ES-I3 (cell line): ENCODE measurements around the gene NAT14.

Experiments
- H3K36me3 ChIP-seq: 2 replicates; pipeline ENCODE4 v1.6.1; 2013; ENCODE audit warnings: mild to moderate bottlenecking, low read length, control low read depth, moderate library complexity; ENCODE audit not compliant: insufficient read depth
- H3K4me1 ChIP-seq: 2 replicates; pipeline ENCODE4 v1.6.1; 2013; ENCODE audit warnings: mild to moderate bottlenecking, control low read depth, low read length; ENCODE audit not compliant: insufficient read depth
- H3K9ac ChIP-seq: 2 replicates; pipeline ENCODE4 v1.6.1; 2013; ENCODE audit warnings: low read depth, mild to moderate bottlenecking, low read length, moderate library complexity
- H3K9me3 ChIP-seq: 2 replicates; pipeline ENCODE4 v1.6.1; 2013; ENCODE audit warnings: mild to moderate bottlenecking, low read length, moderate library complexity; ENCODE audit not compliant: control insufficient read depth, insufficient read depth

NAT14 gene

DNA sequence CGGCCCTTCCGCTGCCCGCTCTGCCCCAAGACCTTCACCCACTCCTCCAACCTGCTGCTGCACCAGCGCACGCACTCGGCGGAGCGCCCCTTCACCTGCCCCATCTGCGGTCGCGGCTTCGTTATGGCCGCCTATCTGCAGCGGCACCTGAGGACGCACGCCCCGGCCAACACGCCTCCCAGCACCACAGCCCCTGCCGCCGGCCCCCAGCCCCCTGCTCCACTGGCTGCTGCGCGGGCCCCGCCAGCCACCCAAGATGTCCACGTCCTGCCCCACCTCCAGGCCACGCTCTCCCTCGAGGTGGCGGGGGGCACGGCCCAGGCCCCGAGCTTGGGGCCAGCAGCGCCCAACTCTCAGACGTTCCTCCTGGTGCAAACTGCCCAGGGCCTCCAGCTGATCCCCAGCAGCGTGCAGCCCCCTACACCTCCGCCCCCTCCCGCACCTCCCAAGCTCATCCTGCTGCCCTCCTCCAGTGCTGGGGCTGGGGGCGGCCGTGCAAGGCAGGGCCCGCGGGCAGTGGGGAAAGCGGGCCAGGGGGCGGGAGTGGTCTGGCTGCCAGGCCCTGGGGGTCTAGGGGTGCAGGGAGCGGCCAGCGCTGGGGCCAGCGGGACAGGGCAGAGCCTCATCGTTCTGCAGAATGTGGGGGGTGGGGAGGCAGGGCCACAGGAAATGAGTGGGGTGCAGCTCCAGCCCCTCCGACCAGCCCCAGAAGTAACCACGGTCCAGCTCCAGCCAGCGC lies 1.9 kb upstream of the NAT14 start:
- Histone ChIP-seq H3K9me3 (no peaks in the 10 kb centered on the region), H3K9ac (no peak overlapping the region), H3K4me1 (peaks cover 11% of the 10 kb centered on the region; the same call in 1 of the 2 replicates), H3K36me3 (no peaks in the 10 kb centered on the region)

- no peaks in the 10 kb centered on the region for H3K36me3 ChIP-seq
- peak overlapping the region; percentile 83 for H3K9ac ChIP-seq
- H3K9me3 ChIP-seq, result no peaks in the 10 kb centered on the region
- H3K4me1 ChIP-seq, result peaks cover 11% of the 10 kb centered on the region; the same call in 1 of the 2 replicates
Measured at GRCh38 chr19:55483706-55484592, 1.0 kb upstream of the NAT14 start.

DNA sequence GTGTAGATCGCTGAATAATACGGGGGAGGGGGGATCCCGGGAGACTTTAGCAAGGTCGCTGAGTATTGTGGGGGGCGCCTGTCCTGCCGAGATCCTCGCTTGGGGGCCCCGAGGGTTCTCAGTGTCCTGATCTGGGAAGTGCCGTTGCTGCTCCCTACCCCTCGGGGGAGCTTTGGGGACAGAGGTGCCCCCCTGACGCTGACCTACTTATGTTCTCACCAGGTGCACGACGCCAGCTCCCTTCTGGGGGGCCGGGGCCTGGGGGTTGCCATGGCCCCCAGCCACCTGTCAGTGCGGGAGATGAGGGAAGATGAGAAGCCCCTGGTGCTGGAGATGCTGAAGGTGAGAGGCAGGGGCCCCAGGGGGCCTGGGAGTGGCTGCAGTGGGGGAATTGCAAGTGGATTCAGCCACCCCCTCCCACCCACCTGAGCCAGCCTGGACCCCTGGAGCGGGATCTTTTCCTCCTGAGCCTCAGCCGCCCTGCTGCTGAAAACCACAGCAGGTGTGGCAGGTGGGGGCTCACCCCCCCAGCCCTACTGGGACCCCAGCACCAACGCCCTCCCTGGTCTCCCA lies 537 bp downstream of the NAT14 start:
- Histone ChIP-seq H3K9ac (peak overlapping the region; percentile 83), H3K4me1 (peaks cover 18% of the 10 kb centered on the region; the same call in 1 of the 2 replicates), H3K36me3 (no peaks in the 10 kb centered on the region), H3K9me3 (no peaks in the 10 kb centered on the region)

DNA sequence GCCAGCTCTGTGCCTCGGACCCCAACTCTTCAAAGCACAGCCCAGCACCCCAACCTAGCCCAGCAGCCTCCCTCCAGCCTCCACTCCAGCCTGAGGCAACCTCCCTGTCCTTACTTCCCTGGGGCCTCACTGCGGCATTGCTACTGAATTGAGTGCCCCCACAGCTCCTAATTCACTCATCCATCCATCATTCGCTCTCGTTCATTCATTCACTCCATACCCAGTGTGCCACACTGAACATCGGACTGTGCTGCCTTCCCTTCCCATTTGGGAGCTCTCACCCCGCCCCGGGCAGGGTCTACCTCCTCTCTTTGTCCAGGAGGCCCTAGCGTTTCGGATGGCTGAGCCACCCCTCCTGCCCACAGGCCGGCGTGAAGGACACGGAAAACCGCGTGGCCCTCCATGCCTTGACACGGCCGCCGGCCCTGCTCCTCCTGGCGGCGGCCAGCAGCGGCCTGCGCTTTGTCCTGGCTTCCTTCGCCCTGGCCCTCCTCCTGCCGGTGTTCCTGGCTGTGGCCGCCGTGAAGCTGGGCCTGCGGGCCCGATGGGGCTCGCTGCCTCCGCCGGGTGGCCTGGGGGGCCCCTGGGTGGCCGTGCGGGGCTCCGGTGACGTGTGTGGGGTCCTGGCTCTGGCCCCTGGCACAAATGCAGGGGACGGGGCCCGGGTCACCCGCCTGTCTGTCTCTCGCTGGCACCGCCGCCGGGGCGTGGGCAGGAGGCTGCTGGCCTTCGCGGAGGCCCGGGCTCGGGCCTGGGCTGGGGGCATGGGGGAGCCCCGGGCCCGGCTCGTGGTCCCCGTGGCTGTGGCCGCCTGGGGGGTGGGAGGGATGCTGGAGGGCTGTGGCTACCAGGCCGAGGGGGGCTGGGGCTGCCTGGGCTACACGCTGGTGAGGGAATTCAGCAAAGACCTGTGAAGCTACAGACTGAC lies 1.3 kb downstream of the NAT14 start:
- no peak overlapping the region; the same call in 1 of the 2 replicates for H3K9ac ChIP-seq
- peaks cover 18% of the 10 kb centered on the region; the same call in 1 of the 2 replicates for H3K4me1 ChIP-seq
- H3K9me3 ChIP-seq, result no peaks in the 10 kb centered on the region
- H3K36me3 ChIP-seq, result no peaks in the 10 kb centered on the region

DNA sequence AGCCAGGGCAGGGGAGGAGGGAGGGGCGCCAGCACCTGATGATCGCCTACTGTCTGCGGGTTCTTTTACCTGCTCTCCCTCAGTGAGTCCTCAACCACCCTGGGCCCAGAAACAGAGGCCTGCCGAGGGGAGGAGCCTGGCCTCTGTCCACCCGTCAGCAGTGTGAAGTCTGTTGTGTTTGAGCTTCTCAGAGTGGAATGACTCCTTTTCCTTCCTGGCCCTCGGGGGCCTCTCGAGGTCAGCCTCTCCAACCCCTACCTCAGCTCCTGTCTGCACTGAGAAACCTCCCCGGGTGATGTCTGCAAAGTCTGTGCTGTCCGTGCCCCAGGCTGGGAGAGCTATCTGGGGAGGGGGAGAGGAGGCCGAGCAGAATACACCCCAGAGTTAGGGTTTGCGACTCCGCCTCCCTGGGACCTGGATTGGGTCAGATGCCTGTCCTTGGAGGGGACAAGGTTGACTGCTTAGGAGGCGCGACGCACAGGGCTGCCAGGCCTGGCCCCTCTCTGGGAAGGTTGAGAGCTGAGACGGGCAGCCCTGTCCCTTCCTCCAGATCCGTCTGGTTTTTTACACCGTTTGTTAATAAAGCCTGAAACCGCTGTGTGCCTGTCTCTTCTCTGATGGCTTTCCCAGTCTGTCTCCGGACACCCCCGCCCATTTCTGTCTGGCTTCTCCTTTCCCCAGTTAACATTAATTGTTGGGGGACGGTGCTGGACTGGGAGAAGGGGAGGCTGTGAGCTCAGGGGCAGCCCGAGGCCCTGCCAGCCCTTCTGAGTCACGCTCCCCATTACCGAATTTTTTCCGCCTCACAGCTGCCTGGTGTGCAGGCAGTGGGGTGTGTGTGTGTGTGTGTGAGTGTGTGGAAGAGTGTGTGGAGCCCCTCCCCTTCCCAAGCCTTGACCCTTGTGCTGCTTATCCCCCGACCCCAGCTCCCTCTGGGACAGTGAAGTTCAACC lies 2.3 kb downstream of the NAT14 start:
- Histone ChIP-seq H3K4me1 (peaks cover 18% of the 10 kb centered on the region; the same call in 1 of the 2 replicates), H3K9ac (peak overlapping the region; percentile 22), H3K9me3 (no peaks in the 10 kb centered on the region), H3K36me3 (no peaks in the 10 kb centered on the region)

- Histone ChIP-seq H3K36me3 (no peaks in the 10 kb centered on the region), H3K9ac (peak within 1 kb of the TSS; percentile 35), H3K9me3 (no peaks in the 10 kb centered on the region), H3K4me1 (peaks cover 18% of the 10 kb centered on the region; the same call in 1 of the 2 replicates)
Measured at GRCh38 chr19:55487924-55488687, 3.1 kb downstream of the NAT14 start, which contains the start of gene SSC5D. Gene SSC5D (plus strand): TSS chr19:55488436. CDS start chr19:55488590, 154 bp downstream.

GRCh38 chr19:55488986-55489710 lies 4.2 kb downstream of the NAT14 start:
- no peak overlapping the region; the same call in 1 of the 2 replicates for H3K9ac ChIP-seq
- H3K36me3 ChIP-seq, result no peaks in the 10 kb centered on the region
- peaks cover 17% of the 10 kb centered on the region; the same call in 1 of the 2 replicates for H3K4me1 ChIP-seq
- no peaks in the 10 kb centered on the region for H3K9me3 ChIP-seq

DNA sequence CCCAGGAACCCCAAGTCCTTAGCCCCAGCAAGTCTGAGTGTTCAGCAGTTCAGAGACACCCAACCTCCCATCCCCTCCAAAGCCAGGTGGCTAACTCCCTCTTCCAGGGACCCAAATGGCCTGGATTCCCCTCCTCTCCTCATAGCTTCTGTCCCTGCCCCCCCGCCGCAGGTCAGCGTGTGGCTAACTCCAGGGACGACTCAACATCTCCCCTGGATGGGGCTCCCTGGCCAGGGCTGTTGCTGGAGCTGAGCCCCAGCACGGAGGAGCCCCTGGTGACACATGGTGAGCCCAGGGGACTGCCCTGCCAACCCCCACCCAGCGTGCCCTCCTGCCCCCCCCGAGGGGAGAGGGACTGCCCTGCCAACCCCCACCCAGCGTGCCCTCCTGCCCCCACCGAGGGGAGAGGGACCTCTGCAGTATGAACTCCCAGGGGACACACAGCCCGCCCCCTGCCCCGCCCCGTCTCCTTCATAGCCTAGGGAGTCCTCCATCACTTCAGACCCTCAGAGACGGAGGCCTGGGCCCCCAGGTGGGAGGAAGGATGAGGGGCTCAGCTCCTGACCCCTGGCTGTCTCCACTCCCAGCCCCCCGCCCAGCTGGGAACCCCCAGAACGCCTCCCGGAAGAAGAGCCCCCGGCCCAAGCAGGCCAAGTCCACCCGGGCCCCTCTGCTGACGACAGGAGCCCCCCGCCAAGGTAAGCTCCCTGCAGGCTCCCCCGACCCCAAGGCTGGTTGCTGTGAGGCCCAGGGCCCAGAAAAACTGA lies 4.9 kb downstream of the NAT14 start:
- H3K9me3 ChIP-seq, result no peaks in the 10 kb centered on the region
- H3K9ac ChIP-seq, result no peak overlapping the region; the same call in 1 of the 2 replicates
- H3K4me1 ChIP-seq, result peaks cover 14% of the 10 kb centered on the region; the same call in 1 of the 2 replicates
- no peaks in the 10 kb centered on the region for H3K36me3 ChIP-seq

DNA sequence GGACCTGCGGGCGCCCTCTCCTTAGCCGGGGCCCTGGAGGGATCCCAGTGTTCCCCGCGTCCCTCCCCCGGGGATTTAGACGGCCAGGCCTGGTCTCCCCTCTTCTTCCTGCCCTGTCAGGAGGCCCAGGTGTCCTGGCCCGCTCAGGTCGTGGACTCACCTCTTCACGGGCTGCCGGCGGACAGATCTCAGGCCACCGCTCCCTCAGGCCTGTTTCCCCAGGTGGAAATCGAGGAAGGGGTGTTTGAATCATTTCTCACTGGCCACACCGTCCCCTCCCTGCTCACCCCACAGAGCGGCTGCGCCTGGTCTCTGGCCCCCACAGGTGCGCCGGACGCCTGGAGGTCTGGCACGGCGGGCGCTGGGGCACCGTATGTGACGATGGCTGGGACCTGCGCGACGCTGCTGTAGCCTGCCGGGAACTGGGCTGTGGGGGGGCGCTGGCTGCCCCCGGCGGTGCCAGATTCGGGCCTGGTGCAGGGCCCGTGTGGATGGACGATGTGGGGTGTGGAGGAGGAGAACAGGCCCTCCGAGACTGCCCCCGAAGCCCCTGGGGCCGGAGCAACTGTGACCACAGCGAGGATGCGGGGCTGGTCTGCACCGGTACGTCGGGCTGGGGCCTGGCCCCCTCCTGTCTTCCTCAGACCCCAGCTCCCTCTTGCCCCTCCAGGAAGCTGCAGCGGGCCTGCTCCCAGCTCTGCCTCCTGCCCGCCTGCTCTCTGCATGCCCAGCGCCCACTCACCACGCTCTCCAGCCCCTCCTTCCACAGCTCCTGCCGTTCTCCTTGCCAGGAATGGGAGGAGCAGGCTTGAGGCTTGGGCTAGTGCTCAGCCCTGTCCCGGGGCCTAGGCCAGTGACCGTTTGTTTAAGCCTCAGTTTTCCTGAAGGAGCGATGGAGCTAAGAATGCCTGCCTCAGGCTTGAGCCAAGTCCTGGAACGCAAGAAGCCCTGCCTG lies 5.8 kb downstream of the NAT14 start:
- H3K36me3 ChIP-seq, result no peaks in the 10 kb centered on the region
- peaks cover 18% of the 10 kb centered on the region; the same call in 1 of the 2 replicates for H3K4me1 ChIP-seq
- H3K9me3 ChIP-seq, result no peaks in the 10 kb centered on the region
- no peak overlapping the region for H3K9ac ChIP-seq

- Histone ChIP-seq H3K36me3 (no peaks in the 10 kb centered on the region), H3K4me1 (peaks cover 23% of the 10 kb centered on the region; the same call in 1 of the 2 replicates), H3K9ac (no peak overlapping the region), H3K9me3 (no peaks in the 10 kb centered on the region)
Measured at GRCh38 chr19:55491546-55492360, 6.8 kb downstream of the NAT14 start.
